Lower leg skin (tissue), 3 donors: ENCODE results near the gene PDE6H.

ENCODE experiments used
- CTCF ChIP-seq, 3 donors: fragments of 450-650 bp; IDR thresholded peaks; one replicate each; pipeline ENCODE4 v1.5.1; 2016; ENCODE audit warnings: antibody characterized with exemption in 3 of 3, mild to moderate bottlenecking in 3 of 3, moderate library complexity in 2 of 3
- POLR2A ChIP-seq, 2 donors: fragments of 450-650 bp; IDR thresholded peaks; one replicate each; pipeline ENCODE4 v1.6.1; 2016 to 2017; ENCODE audit warnings: antibody characterized with exemption in 2 of 2, mild to moderate bottlenecking in 1 of 2, moderate library complexity in 1 of 2

- no peak for TF ChIP-seq POLR2A (IDR thresholded peaks at IDR 0.05)
- no peak for TF ChIP-seq CTCF (IDR thresholded peaks at IDR 0.05)
Observed at GRCh38 chr12:15020156-15020555, 47.3 kb downstream of the PDE6H start.
